HL-60 (cell line): ENCODE results near the gene ALG1L2.
"Not testable (repeated sequence)": the region's sequence is repeated elsewhere in the genome, so short reads cannot be mapped to it uniquely, and the experiment has no call there.

Experiments
- POLR2AphosphoS5 ChIP-seq: IDR thresholded peaks from 2 replicates; pipeline ENCODE4 v1.6.1; 2012; ENCODE audit warnings: low read depth
- TF ChIP-seq, protein P1 (sequence below): IDR thresholded peaks from one replicate; pipeline ENCODE4 v1.5.1; 2011; ENCODE audit warnings: low read length, control low read depth, inconsistent platforms; ENCODE audit not compliant: insufficient read depth

DNA sequence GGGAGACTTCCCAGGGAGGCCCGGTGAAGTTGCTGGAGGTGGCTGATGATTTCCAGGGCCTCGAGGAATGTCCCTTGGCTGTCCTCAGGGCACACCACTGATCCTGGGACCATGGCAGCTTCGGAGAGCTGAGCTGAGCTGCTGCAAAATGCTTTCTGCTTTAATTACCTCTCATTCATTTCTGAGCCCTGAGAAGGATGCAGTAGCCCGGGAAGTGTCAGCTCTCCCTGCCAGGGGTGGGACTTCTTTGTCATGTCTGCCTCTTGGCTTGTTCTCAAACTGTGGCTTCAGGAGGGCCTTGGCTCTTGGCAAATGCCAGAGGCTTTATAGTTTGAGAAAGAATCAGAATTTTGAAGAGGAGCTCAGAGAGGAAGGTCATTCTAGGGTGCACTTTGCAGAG is 28.7 kb upstream of the ALG1L2 start:
- TF ChIP-seq, protein P1, sequence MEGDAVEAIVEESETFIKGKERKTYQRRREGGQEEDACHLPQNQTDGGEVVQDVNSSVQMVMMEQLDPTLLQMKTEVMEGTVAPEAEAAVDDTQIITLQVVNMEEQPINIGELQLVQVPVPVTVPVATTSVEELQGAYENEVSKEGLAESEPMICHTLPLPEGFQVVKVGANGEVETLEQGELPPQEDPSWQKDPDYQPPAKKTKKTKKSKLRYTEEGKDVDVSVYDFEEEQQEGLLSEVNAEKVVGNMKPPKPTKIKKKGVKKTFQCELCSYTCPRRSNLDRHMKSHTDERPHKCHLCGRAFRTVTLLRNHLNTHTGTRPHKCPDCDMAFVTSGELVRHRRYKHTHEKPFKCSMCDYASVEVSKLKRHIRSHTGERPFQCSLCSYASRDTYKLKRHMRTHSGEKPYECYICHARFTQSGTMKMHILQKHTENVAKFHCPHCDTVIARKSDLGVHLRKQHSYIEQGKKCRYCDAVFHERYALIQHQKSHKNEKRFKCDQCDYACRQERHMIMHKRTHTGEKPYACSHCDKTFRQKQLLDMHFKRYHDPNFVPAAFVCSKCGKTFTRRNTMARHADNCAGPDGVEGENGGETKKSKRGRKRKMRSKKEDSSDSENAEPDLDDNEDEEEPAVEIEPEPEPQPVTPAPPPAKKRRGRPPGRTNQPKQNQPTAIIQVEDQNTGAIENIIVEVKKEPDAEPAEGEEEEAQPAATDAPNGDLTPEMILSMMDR = not testable (repeated sequence)
- TF ChIP-seq POLR2AphosphoS5 = not testable (repeated sequence)
